CD4-positive, alpha-beta T cell treated with Interleukin-12 subunit alpha and Interleukin-12 subunit beta, for 1 hour (primary cell): ENCODE data around the gene FHL2.

Experiments
- DNase-seq: peaks from one replicate; pipeline ENCODE4 v3.0.0-alpha.2; 2020

FHL2 gene

DNA sequence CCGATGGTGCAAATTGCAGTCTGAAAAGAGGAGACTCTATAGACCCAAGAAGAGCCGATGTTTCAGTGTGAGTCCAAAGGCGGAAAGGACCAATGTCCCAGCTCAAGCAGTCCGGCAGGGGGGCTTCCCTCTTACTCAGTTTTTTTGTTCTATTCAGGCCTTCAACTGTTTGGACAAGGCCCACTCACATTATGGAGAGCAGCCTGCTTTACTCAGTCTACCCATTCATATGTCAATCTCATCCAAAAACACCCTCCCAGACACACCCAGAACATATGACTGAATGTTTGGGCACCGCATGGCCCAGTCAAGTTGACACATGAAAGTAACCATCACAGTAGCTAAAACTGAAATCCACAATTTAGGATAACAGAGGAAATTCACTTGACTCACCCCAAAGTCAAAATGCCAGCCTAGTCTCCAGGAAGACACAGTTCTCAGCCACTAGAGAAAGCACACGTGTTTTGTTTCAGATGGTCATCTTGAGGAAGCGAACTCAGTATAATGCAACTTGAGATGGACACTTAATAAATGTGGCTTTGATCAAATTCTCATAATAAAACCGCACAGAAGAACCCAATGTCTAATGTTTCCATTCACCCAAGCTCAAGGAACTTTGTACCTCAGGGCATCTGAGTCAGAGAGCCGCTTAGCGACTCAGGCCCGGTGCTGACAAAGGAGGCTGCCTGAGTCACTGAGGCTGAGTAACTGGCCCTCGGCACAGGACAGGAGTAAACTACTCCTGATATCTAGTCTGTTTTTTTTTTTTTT lies 2.4 kb downstream of the FHL2 start:
- DNase-seq = no peak

GRCh38 chr2:105395691-105396090 lies 3.2 kb downstream of the FHL2 start:
- no peak for DNase-seq

DNA sequence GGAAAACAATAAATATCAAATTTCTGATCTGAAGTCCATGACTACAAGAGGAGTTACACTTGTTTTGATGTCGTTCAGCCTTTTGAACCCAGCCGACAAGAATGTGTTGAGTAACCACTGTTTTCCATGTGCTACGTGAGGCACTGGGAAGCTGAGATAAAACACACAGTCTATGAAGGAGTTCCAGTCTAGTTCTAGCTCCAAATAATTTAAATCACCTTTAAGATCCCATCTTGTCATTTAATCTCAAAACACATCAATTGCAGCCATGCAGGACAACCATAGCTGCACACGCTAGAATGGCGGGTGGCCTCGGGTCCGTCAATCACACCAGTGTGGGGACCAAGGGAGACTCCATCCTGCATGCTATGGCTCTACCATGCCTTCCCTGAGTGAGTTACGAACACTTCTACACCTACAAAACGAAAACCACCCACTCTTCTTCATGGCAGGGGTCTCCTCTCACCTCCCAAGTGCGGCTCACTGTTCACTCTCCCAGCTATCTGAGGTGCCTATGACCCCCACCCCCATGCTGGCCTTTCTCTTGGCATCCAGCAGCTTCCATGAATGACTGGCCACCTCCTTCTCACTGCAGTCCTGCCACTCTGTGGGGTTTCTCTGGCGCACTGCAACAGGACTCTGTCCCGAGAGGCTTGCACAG lies 3.8 kb downstream of the FHL2 start:
- DNase-seq = no peak

DNA sequence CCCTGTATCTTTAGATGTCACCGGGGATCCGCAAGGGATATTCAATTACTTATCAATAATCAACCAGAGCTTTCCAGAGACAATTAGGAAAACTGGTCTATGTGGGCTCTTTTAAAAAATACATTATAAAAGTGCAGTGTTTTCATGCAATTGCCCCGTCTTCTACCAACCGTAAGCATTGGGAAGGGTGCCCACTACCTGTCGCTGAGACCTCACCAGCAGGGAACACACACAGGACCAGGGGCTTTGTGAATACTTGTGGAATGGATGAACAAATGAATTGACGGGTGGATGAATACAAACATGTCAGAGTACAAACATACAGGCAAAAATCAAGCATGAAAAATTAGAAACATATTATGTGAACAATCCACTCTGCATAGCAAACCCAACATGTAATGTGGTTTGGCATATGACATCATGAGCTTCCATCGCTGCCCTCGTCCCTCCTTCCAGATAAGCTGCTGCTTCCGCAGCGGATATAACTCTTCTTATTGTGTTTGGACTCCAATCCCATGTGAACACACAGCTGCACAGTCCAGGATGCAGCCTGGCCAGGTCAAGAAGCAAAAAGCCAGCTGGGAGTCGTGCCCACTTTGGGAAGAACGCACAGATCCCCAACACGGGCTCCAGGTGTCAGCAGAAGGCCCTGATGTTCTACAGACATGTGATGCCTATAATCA lies 5.3 kb downstream of the FHL2 start:
- DNase-seq = no peak

- DNase-seq = no peak
Measured at GRCh38 chr2:105391763-105392662, 6.8 kb downstream of the FHL2 start.

DNA sequence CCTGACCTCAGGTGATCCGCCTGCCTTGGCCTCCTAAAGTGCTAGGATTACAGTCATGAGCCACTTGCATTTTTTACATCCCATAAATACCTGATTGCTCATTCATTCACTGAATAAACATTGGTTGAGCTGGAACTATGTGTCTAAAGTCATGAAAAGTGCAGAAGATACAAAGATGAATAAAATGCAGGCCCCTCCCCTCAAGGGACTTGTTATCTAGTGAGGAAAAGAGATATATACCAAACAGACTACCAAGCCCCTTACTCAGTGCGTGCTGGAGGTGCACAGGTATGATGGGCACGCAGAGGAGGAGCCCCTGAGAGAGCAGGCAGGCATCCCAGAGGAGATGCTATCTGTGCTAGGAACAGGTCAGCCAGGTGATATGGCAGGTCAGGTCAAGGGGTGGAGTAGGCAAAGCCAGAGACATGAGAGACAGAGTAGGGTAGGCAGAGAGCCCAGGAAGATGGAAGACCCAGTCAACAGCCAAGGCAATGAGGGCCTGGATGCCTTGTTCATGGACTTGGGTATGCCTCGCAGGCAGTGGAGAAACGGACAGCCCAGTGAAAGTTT lies 7.7 kb downstream of the FHL2 start:
- DNase-seq = no peak

DNA sequence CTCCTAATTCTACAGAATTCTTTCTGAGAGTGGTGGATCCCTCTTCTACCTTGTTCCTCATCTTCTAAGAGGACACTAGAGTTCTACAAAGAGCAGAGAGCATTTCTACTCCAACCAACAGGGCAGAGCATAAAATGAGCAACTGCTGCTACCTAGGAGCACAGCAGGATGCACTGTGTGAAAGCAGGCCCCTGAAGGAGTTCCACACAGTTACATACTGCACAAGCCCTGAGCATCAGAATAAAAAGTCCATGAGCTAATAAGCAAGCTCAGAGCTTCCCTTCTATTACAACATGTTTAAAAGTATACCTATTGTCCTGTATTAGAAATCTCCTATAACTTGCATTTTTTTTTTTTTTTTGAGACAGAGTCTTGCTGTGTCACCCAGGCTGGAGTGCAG lies 8.4 kb downstream of the FHL2 start:
- no peak for DNase-seq

- DNase-seq = no peak
Measured at GRCh38 chr2:105388971-105389381, 9.9 kb downstream of the FHL2 start.

DNA sequence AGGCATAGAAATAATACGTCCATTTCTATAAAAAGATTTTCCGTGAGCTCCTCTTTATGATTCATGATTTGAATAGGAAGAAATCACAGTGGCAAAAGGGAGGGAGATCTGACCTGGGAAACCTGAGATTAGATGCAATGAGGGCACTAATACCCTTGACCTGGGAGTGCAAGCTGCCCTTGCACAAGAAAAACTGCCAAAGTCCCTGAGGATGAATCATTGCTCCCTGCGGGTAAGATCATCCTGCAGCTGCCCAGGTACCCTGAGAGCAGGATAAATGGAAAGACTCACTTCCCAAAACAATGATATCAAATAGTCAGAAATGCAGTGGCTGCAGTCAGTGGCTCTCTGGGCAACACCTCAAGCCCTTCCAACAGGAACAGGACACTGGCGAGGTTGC lies 11.6 kb downstream of the FHL2 start:
- DNase-seq = no peak

DNA sequence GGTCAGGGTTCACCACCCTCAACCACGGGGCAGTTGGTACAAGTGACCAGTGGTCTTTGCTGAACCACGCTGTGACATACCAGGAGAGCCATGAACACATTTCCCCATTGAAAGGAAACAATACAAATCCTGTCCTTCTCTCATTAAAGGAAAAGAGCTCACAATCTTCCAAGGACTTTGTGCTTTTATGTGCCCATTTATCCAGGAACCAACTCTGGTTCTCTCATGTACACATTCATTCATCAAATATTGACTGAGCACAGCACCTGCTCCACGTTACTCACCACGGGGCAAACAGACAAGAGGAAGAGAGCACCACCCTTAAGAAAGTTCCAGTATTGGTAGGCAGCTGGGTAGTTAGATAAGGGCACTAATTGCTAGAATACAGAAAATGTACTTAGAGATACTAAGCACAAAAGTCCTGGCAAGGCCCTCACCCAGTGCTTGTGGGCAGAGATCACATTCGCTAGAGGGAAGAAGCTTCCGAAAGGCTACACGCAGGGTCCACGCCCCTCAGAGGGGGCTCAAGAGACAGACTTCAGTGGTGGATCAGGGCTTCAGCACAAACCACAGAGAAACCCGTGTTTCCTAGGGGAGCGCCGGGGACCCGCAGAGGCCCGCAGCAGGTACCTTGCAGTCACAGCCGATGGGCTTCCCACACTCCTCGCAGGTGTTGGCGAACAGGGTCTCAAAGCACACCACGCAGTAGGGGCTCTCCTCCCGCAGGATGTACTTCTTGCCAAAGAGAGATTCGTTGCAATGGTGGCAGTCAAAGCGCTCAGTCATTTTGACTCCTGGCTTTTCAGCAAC lies 12.9 kb downstream of the FHL2 start:
- no peak for DNase-seq

DNA sequence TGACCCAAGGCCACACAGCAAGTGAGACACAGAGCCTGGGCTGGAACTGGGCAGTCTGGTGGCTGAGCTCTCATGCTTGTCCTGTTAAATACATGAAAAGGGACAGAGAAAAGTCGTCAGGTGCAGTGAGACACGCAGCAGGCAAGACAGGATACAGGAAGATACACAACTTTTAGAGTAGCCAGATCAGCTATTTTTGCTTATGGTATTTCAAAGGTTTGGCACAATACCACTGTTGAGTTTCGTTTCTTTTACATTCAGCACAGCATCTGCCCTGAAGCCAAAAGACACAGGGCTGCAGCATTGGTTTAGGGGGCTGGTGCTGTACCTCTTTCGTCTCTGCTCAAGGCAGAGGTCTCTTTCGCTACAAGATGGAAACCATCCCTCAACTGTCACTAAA lies 14.0 kb downstream of the FHL2 start:
- DNase-seq = no peak

GRCh38 chr2:105384216-105384615 lies 14.6 kb downstream of the FHL2 start:
- DNase-seq = no peak

GRCh38 chr2:105383432-105384166 lies 15.3 kb downstream of the FHL2 start:
- no peak for DNase-seq

- no peak for DNase-seq
Measured at GRCh38 chr2:105382177-105382576, 16.7 kb downstream of the FHL2 start.

- DNase-seq = no peak
Measured at GRCh38 chr2:105381101-105381668, 17.7 kb downstream of the FHL2 start.

- DNase-seq = no peak
Measured at GRCh38 chr2:105380432-105381100, 18.3 kb downstream of the FHL2 start.

DNA sequence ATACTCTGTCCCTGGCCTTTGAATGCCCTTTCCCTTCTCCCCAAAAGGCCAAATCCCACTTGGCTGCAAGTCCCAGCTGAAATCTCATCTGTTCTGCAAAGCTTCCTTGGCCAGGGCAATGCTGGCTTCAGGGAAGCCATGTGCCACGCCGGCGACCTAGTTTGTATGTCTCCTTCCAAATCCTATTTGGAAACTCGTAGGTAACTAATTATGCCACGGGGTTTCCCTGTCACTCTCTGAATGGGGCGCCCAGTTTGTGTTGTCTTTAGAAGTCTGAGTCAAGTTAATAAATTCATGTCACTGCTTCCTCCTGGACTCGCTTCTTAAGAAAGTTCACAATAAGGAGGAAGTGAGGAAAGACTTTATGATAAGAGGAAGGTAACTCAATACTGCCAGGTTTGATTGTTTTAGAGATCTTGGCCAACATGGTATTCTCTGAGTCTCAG lies 19.1 kb downstream of the FHL2 start:
- no peak for DNase-seq

DNA sequence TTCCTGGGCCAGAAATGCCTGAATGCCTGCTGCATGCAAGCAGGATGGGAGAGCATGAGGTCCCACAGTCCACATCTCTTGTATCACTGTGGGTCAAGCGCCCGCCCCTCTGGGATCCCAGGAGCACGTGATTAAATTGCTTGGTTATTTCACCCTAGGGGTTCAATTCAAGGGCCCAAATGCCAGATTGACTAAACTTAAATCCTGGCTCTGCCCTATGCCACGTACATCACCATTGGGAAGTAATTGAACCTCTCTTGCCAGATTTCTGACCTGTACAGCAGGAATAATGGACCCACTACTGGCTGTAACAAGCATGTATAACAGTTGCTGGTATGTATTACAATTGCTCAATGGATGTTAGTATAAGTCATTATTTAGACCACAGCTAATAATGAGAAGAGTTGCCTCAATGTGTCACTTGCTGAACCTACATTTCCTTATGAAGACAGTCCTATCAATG lies 19.9 kb downstream of the FHL2 start:
- DNase-seq = no peak

DNA sequence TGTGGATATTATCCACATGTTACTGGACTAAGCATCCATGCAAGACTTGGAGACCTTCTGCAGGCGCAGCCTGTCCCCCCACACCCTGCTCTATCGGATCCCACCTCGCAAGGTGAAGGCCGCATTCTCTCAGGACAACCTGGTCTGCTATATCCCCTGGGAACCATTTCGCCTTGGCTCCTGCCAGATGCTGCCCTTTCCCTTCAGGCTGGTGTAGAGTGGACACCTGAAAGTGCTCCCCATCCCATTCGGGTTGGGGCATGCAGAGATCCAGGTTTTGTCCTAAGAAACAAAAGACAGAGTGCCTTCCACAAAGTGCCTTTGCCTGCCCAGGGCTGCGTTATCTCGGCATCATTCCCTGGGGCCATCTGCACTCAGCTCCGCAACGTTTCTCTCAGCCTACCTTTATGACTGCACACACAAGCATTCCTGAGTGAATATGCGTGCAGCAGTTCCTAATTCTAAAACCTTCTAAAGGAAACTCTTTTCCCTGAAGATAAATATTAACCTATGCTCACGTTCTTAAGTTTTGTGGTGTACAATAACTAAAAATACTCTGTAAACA lies 20.5 kb downstream of the FHL2 start:
- no peak for DNase-seq

DNA sequence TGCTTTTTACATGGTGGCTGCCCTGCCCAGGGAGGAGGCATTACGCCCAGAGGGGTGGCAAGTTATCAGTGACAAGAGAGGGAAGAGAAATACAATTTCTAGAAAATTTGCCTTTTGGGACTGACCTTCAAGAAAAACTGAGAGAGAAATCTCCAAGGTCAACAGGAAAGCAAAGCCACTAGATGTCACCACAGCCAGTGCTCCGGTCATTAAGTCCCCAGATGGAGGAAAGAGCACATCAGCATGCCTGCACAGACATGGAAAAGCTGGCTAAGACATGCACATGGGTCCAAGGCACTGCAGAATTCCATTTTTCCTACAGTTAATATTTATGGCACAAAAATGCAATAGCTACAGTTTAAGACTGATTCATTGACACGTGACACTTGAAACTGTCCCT lies 21.0 kb downstream of the FHL2 start:
- no peak for DNase-seq
